Heart left ventricle (tissue), 16 donors: ENCODE measurements around the gene THSD4. TPM values are rescaled to one million over a fixed set of nuclear protein-coding genes. Genes with fewer than 3 reads are reported as not detected.

Experiments used
- ATAC-seq, 4 donors: fragments of 200-7000 bp; cut with Tn5 transposase; one replicate each; pipeline ENCODE4 v1.9.1; 2020 to 2022; ENCODE audit warnings: moderate library complexity in 4 of 4, mild to moderate bottlenecking in 3 of 4, moderate number of reproducible peaks in 1 of 4
- DNase-seq, 5 donors: peaks; one replicate each; pipeline ENCODE4 v3.0.0-alpha.2; 2020
- H3K27ac ChIP-seq, 12 donors: fragments of 200-600 bp; sonication (generic) in 4 of 12; one replicate each; pipeline versions ENCODE4 v1.5.0 to v1.8.0; 2016 to 2022; ENCODE audit warnings: mild to moderate bottlenecking in 2 of 12
- H3K27me3 ChIP-seq, 9 donors: fragments of 200-600 bp; sonication (generic) in 2 of 9; one replicate each; pipeline versions ENCODE4 v1.5.1 to v1.8.0; 2016 to 2022; ENCODE audit warnings: mild to moderate bottlenecking in 3 of 9
- H3K36me3 ChIP-seq, 9 donors: fragments of 200-600 bp; sonication (generic) in 2 of 9; one replicate each; pipeline versions ENCODE4 v1.5.0 to v1.8.0; 2018 to 2022; ENCODE audit warnings: mild to moderate bottlenecking in 2 of 9
- H3K4me1 ChIP-seq, 12 donors: fragments of 200-600 bp; sonication (generic) in 4 of 12; one replicate each; pipeline versions ENCODE4 v1.5.0 to v1.8.0; 2016 to 2022; ENCODE audit warnings: mild to moderate bottlenecking in 3 of 12
- H3K4me3 ChIP-seq, 12 donors: fragments of 200-600 bp; sonication (generic) in 4 of 12; one replicate each; pipeline versions ENCODE4 v1.5.0 to v1.8.0; 2017 to 2022; ENCODE audit warnings: mild to moderate bottlenecking in 9 of 12, moderate library complexity in 4 of 12
- H3K9me3 ChIP-seq, 12 donors: fragments of 200-600 bp; sonication (generic) in 4 of 12; one replicate each; pipeline versions ENCODE4 v1.5.0 to v1.8.0; 2016 to 2022; ENCODE audit warnings: mild to moderate bottlenecking in 1 of 12
- POLR2A ChIP-seq, 2 donors: fragments of 450-650 bp; IDR thresholded peaks; one replicate each; pipeline ENCODE4 v1.6.1; 2017; ENCODE audit warnings: antibody characterized with exemption in 2 of 2, mild to moderate bottlenecking in 2 of 2, moderate library complexity in 2 of 2
- WGBS, 4 donors: extraction: QIAGEN DNeasy Blood & Tissue Kit in 2 of 4; methylation state at CpG; one replicate each; pipeline versions ENCODE4 v1.1.5 to v1.1.7; 2013 to 2018; 5-methylcytosine and 5-hydroxymethylcytosine counted together
- intact Hi-C, 10 donors: fragments of 100-400 bp; cut with DNase I; formaldehyde crosslinking; loops; one replicate each; pipeline versions ENCODE4 v1.11.1 to v1.14.2; 2022
- polyA plus RNA-seq, 2 donors: library from polyadenylated mRNA; stranded (reverse); fragments of 200-250 nt; gene quantifications; one replicate each; pipeline ENCODE4 v1.2.3, GENCODE V29; 2013
- total RNA-seq, 9 donors: library from RNA; depleted of rRNA in 2 of 9; stranded (reverse); fragments of >200 nt in 2 of 9; fragmentation: NEBNext Ultra II Directional in 3 of 9; extraction: Animal tissue kit (Norgen Biotek cat#: 25700) in 3 of 9; gene quantifications; one replicate each; pipeline versions ENCODE4 v1.1.0 to v1.2.4, GENCODE V29; 2016 to 2023
- TF ChIP-seq, protein P1 (sequence below), 12 donors: fragments of 200-600 bp; sonication (generic) in 4 of 12; IDR thresholded peaks; one replicate each; pipeline versions ENCODE4 v1.5.0 to v1.8.0; 2018 to 2022; ENCODE audit warnings: antibody characterized with exemption in 12 of 12, mild to moderate bottlenecking in 5 of 12
- donor health status: ischemic (EF 13 %, LVEDD 7.1; RV severe dilation, severe dysfunction).
- donor health status: healthy with polysubstance abuse.
- donor health status: DM: no; HTN: yes; CAD: no.
- donor health status: DM: no; HTN: no; CAD: no.
- donor health status: ischemic (EF 25% LVEDD 6.9; RV normal size, moderate dysfunction).
- donor health status: ischemic (EF 25% LVEDD 5.7; RV mildly dilated, moderate dysfunction).
- donor health status: healthy.
- donor health status: DM: yes; HTN: yes; CAD: no.
- donor health status: ischemic (EF 35%, LVEDD 5.7; RV mildly dilated, moderate dysfunction).
- donor health status: nonischemic (EF 11% LVEDD 7.7; RV severe dilation, severe dysfunction).
- donor health status: DM: yes; HTN: yes; CAD: no.
- donor health status: PGD.
- donor health status: ischemic (EF 29% LVEDD 5.4; RV normal size, mild dysfunction).
- donor health status: nonischemic (EF 23%, LVEDD 6.1; RV moderate dilation, normal function).

The THSD4 gene
- total and polyA plus RNA-seq, 11 donors, result 32.6 to 206 (median 93.2) TPM

DNA sequence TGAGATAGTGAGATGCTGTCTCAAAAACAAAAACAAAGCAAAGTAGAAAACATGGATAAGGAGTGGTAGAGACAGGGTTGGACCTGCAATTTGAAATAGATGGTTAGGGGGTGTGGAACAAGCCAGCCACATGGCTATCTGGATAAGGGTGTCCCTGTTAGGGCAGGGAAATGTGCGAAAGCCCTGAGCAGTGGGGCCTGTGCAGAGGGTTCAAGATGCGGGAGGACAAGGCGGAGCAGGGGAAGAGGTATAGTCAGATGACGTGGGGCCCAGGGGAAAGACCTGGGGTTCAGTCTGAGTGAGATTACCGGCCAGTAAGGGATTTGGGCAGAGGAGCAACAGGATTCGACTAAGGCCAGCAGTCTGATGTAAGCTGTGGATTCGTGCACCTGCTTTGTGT lies 676.7 kb downstream of the THSD4 start:
- no peak for ATAC-seq
- DNase-seq, result no peak
- WGBS, 4 donors, result 88 to 91% (median 89%) methylated on average over 7 of the region's 7 CpGs
- no peak for TF ChIP-seq POLR2A (IDR thresholded peaks at IDR 0.05)
- TF ChIP-seq, protein P1, sequence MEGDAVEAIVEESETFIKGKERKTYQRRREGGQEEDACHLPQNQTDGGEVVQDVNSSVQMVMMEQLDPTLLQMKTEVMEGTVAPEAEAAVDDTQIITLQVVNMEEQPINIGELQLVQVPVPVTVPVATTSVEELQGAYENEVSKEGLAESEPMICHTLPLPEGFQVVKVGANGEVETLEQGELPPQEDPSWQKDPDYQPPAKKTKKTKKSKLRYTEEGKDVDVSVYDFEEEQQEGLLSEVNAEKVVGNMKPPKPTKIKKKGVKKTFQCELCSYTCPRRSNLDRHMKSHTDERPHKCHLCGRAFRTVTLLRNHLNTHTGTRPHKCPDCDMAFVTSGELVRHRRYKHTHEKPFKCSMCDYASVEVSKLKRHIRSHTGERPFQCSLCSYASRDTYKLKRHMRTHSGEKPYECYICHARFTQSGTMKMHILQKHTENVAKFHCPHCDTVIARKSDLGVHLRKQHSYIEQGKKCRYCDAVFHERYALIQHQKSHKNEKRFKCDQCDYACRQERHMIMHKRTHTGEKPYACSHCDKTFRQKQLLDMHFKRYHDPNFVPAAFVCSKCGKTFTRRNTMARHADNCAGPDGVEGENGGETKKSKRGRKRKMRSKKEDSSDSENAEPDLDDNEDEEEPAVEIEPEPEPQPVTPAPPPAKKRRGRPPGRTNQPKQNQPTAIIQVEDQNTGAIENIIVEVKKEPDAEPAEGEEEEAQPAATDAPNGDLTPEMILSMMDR (IDR thresholded peaks at IDR 0.05), result no peak
- Histone ChIP-seq H3K4me1 (peaks cover 0 to 4% (median 0%) of the 10 kb centered on the region in 12 donors), H3K27ac (no peak overlapping the region), H3K36me3 (no peaks in the 10 kb centered on the region), H3K9me3 (no peaks in the 10 kb centered on the region), H3K4me3 (no peak overlapping the region), H3K27me3 (no peaks in the 10 kb centered on the region)
- intact Hi-C loops, result no loop called here

DNA sequence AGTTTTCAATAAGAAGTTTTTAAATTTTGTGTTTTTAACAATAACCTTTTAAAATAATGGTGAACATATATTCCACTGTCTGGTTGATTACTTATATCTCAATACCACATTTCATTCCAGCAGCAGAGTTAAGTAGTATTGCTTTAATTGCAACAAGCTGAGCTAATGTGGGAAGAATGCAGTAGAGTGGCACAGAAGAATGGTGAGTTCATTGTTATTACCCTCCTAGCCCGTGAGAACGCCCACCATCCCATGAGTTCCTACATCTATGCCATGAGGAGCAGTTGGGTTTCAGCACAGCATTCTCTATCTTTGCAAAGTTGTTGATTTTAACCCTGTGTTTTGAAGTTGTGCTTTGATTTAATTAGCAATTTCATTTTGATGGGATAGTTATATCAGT lies 677.2 kb downstream of the THSD4 start:
- Histone ChIP-seq H3K4me3 (no peak overlapping the region), H3K36me3 (no peaks in the 10 kb centered on the region), H3K27me3 (no peaks in the 10 kb centered on the region), H3K27ac (no peak overlapping the region), H3K4me1 (peaks cover 0 to 4% (median 0%) of the 10 kb centered on the region in 12 donors), H3K9me3 (no peaks in the 10 kb centered on the region)
- intact Hi-C loops, result no loop called here
- no peak for DNase-seq
- TF ChIP-seq, protein P1 (IDR thresholded peaks at IDR 0.05), result no peak
- TF ChIP-seq POLR2A (IDR thresholded peaks at IDR 0.05), result no peak
- WGBS, 4 donors, result 15 to 33% (median 30%) methylated on average over 2 of the region's 2 CpGs
- ATAC-seq, result peak in 1 of 4 donors; percentile 55

DNA sequence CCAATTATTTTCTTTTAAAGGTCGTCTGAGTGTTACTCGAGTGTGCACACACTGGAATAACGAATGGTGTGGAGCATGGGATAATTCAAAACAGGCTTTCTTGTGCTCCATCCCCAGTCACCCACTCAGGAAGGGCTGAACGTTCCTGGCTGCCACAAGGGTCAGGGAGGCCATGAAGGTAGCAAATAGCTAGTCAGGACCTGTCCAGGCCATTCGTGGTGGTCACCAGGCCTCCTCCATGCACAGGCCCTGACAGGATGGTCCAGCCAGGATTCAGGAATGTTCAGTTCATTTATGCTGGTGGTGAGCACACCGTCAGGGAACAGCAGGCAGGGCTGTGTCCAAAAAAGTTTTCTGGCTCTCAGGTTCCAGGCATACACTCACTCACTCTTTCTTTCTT lies 683.4 kb downstream of the THSD4 start:
- intact Hi-C loops, result loop anchor here in 1 of 10 donors (2.0 kb wide), 1 partner anchor 52 kb away; no protein-coding TSS in a partner anchor
- Histone ChIP-seq H3K4me3 (no peak overlapping the region), H3K9me3 (no peaks in the 10 kb centered on the region), H3K36me3 (no peaks in the 10 kb centered on the region), H3K4me1 (peaks cover 0 to 4% (median 0%) of the 10 kb centered on the region in 12 donors), H3K27ac (no peak overlapping the region), H3K27me3 (no peaks in the 10 kb centered on the region)
- DNase-seq (no peak), ATAC-seq (no peak)
- TF ChIP-seq, protein P1 (IDR thresholded peaks at IDR 0.05), result no peak
- TF ChIP-seq POLR2A (IDR thresholded peaks at IDR 0.05), result no peak
- 71 to 87% (median 78%) methylated on average over 6 of the region's 6 CpGs for WGBS, 4 donors

DNA sequence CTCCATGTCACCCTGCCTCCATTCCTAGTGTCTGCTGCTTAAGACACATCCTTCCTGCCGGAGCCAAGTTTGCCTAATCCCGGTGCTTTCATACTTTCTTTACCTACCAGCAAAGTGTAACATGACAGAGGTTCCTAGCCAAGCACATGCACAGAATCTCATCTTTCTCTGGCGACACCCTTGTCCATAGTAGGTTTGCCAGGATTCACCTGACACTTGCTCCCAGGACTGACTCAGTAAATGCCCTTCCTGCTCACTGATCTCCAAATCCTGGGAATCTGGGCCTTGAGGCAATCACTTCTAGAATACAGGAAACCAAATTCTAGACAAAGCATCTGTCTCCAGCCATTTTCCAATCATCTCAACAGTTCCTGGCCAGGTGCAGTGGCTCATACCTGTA lies 684.9 kb downstream of the THSD4 start:
- no peaks in the 10 kb centered on the region for H3K9me3 ChIP-seq
- no peaks in the 10 kb centered on the region for H3K27me3 ChIP-seq
- WGBS, 4 donors, result 89 to 90% (median 89%) methylated on average over 3 of the region's 3 CpGs
- H3K36me3 ChIP-seq, result no peaks in the 10 kb centered on the region
- H3K4me3 ChIP-seq, result no peak overlapping the region
- H3K4me1 ChIP-seq, result peaks cover 0 to 8% (median 2%) of the 10 kb centered on the region in 12 donors
- no peak overlapping the region for H3K27ac ChIP-seq
- no peak for DNase-seq
- intact Hi-C loops, result loop anchor here (1.0 to 10.0 kb wide), 13 partner anchors 55 to 685 kb away; partner anchors contain the start of gene THSD4 (in 2 of the 10)
- TF ChIP-seq, protein P1 (IDR thresholded peaks at IDR 0.05), result no peak
- no peak for TF ChIP-seq POLR2A (IDR thresholded peaks at IDR 0.05)
- no peak for ATAC-seq
